Fibroblast of lung (primary cell): ENCODE results near the gene CCL19. TPM values are rescaled to one million over a fixed set of nuclear protein-coding genes. Genes with fewer than 3 reads are reported as not detected.

Source experiments
- DNase-seq, 2 donors: peaks; one replicate each; pipeline versions ENCODE4 v3.0.0 to v3.0.0-alpha.2; 2010; ENCODE audit warnings: low read depth in 2 of 2
- H2AFZ ChIP-seq: 2 replicates; pipeline ENCODE4 v1.5.1; 2012; ENCODE audit warnings: low read length, control low read depth, inconsistent platforms
- H3K27ac ChIP-seq: 2 replicates; pipeline ENCODE4 v1.5.1; 2011; ENCODE audit warnings: low read length, control low read depth; ENCODE audit not compliant: insufficient read depth
- H3K27me3 ChIP-seq: 2 replicates; pipeline ENCODE4 v1.5.1; 2011; ENCODE audit warnings: mild to moderate bottlenecking, low read length; ENCODE audit not compliant: control insufficient read depth, insufficient read depth
- H3K36me3 ChIP-seq: 2 replicates; pipeline ENCODE4 v1.5.1; 2011; ENCODE audit warnings: low read length; ENCODE audit not compliant: control insufficient read depth, insufficient read depth
- H3K4me1 ChIP-seq: 2 replicates; pipeline ENCODE4 v1.5.1; 2011; ENCODE audit warnings: low read length; ENCODE audit not compliant: control insufficient read depth, insufficient read depth; ENCODE audit errors: extremely low read depth
- H3K4me2 ChIP-seq: 2 replicates; pipeline ENCODE4 v1.5.1; 2011; ENCODE audit warnings: low read length, control low read depth; ENCODE audit not compliant: insufficient read depth; ENCODE audit errors: extremely low read depth
- H3K4me3 ChIP-seq, 4 experiments: fragments of 200-600 bp in 1 of 4; sonication (generic) in 1 of 4; replicated peaks in 1 of 4; 2 replicates each; pipeline ENCODE4 v1.5.1; 2011 to 2016; ENCODE audit warnings: low read length in 4 of 4, low read depth in 3 of 4, mild to moderate bottlenecking in 3 of 4, control low read depth in 2 of 4, inconsistent platforms in 1 of 4, mixed read lengths in 1 of 4; ENCODE audit not compliant: insufficient read depth in 1 of 4; ENCODE audit errors: control extremely low read depth in 1 of 4
- H3K79me2 ChIP-seq: 2 replicates; pipeline ENCODE4 v1.5.1; 2012; ENCODE audit warnings: mild to moderate bottlenecking, low read length, inconsistent platforms; ENCODE audit not compliant: control insufficient read depth, insufficient read depth
- H3K9ac ChIP-seq: 2 replicates; pipeline ENCODE4 v1.5.1; 2011; ENCODE audit warnings: mild to moderate bottlenecking, low read length, control low read depth; ENCODE audit not compliant: insufficient read depth
- H3K9me3 ChIP-seq: 2 replicates; pipeline ENCODE4 v1.5.1; 2012; ENCODE audit warnings: low read depth, low read length; ENCODE audit not compliant: control insufficient read depth, insufficient read depth
- H4K20me1 ChIP-seq: 2 replicates; pipeline ENCODE4 v1.5.1; 2011; ENCODE audit warnings: low read length; ENCODE audit not compliant: control insufficient read depth, insufficient read depth; ENCODE audit errors: extremely low read depth
- CTCF ChIP-seq, 2 donors: IDR thresholded peaks in 1 of 2; conservative IDR thresholded peaks in 1 of 2; 1 replicate in 1 of 2; 2 replicates in 1 of 2; pipeline ENCODE4 v1.5.1; 2011 to 2012; ENCODE audit warnings: low read length in 2 of 2, control low read depth in 1 of 2, inconsistent platforms in 1 of 2, low read depth in 1 of 2, mild to moderate bottlenecking in 1 of 2
- EZH2 ChIP-seq: IDR thresholded peaks from 2 replicates; pipeline ENCODE4 v1.5.1; 2012; ENCODE audit warnings: low read length, control low read depth, mild to moderate bottlenecking; ENCODE audit errors: missing control alignments
- polyA plus RNA-seq, 2 donors: library from polyadenylated mRNA; depleted of rRNA in 1 of 2; stranded (reverse) in 1 of 2; unstranded in 1 of 2; fragments of >200 nt; gene quantifications; 2 replicates each; pipeline ENCODE4 v1.2.1, GENCODE V29; 2011 to 2012; ENCODE audit warnings: missing spikeins in 1 of 2
- total RNA-seq: library from RNA; depleted of rRNA; stranded (reverse); fragments of >200 nt; gene quantifications from 2 replicates; pipeline ENCODE4 v1.2.1, GENCODE V29; 2014

The CCL19 gene
- total and polyA plus RNA-seq, 2 donors (not counting 1 experiment from before 2014, with no cell fraction given): not detected

DNA sequence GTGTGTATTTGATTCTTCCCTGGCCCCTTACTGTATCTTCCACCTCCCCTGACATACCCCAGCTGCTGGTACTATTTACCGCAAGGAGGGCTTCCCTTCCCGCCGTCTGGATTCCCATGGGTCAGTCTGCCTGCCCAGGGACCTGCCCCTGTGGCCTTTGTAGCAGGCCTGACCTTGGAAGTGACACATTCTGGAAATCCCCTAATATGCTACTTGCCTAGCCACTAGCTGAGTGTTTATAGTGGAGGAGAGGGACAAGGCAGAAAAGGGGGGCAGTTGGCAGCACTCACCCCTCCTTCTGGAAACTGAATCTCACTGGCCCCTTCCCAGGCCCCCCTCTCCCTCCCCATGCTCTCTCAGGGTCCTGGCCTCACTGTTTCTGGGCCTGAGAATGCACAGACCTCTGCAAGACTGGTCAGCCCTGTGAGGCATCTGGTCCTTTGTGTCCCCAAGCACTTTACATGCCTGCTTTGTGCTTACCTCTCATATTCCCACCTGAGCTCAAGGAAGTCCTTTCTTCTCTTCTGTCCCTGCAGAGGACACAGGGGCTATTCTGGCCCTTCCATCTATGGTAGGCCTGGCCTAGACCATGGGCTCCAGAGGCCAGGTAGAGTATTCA lies 27.0 kb upstream of the CCL19 start:
- Histone ChIP-seq H2AFZ (no peak overlapping the region), H3K9me3 (no peaks in the 10 kb centered on the region), H3K4me2 (no peak overlapping the region), H3K4me1 (no peaks in the 10 kb centered on the region), H3K79me2 (no peaks in the 10 kb centered on the region), H3K36me3 (no peaks in the 10 kb centered on the region), H3K4me3 (no peak overlapping the region), H4K20me1 (no peaks in the 10 kb centered on the region), H3K9ac (no peak overlapping the region), H3K27me3 (peaks cover 16% of the 10 kb centered on the region), H3K27ac (no peak overlapping the region)
- TF ChIP-seq EZH2 (no peak), CTCF (conservative IDR thresholded peaks at IDR 0.05 in 1 of 2, IDR thresholded peaks at IDR 0.05 in 1 of 2; ENCODE audit: low read depth in 1 of 2, low read length in 2 of 2) (no peak)
- no peak for DNase-seq

GRCh38 chr9:34716711-34717110 lies 25.6 kb upstream of the CCL19 start:
- H4K20me1 ChIP-seq: no peaks in the 10 kb centered on the region

GRCh38 chr9:34715639-34716215 lies 24.7 kb upstream of the CCL19 start:
- Histone ChIP-seq H3K27ac (no peak overlapping the region), H4K20me1 (no peaks in the 10 kb centered on the region), H3K79me2 (no peaks in the 10 kb centered on the region), H3K36me3 (no peaks in the 10 kb centered on the region), H3K4me3 (no peak overlapping the region), H2AFZ (no peak overlapping the region), H3K9me3 (no peaks in the 10 kb centered on the region), H3K9ac (no peak overlapping the region), H3K4me1 (no peaks in the 10 kb centered on the region), H3K4me2 (no peak overlapping the region), H3K27me3 (peaks cover 12% of the 10 kb centered on the region)
- DNase-seq: no peak
- no peak for TF ChIP-seq CTCF (conservative IDR thresholded peaks at IDR 0.05 in 1 of 2, IDR thresholded peaks at IDR 0.05 in 1 of 2; ENCODE audit: low read depth in 1 of 2, low read length in 2 of 2)
- no peak for TF ChIP-seq EZH2

More at GRCh38 chr9:34716711-34717110, 25.6 kb upstream of the CCL19 start:
- no peaks in the 10 kb centered on the region for H3K9me3 ChIP-seq
- H3K27me3 ChIP-seq: peaks cover 16% of the 10 kb centered on the region
- H3K9ac ChIP-seq: no peak overlapping the region
- no peak overlapping the region for H3K4me3 ChIP-seq
- no peak overlapping the region for H3K4me2 ChIP-seq
- H3K27ac ChIP-seq: no peak overlapping the region
- DNase-seq: no peak
- no peak for TF ChIP-seq EZH2
- no peak for TF ChIP-seq CTCF (conservative IDR thresholded peaks at IDR 0.05 in 1 of 2, IDR thresholded peaks at IDR 0.05 in 1 of 2; ENCODE audit: low read depth in 1 of 2, low read length in 2 of 2)
- H2AFZ ChIP-seq: no peak overlapping the region
- H3K79me2 ChIP-seq: no peaks in the 10 kb centered on the region
- H3K36me3 ChIP-seq: no peaks in the 10 kb centered on the region
- H3K4me1 ChIP-seq: no peaks in the 10 kb centered on the region
